GM23248 (cell line): ENCODE results near the gene OR2Z1.
"Not testable (repeated sequence)": the region's sequence is repeated elsewhere in the genome, so short reads cannot be mapped to it uniquely, and the experiment has no call there.

ENCODE experiments used
- EZH2 ChIP-seq: fragments of 200-600 bp; sonication (generic); IDR thresholded peaks from 2 replicates; pipeline ENCODE4 v1.6.1; 2018; ENCODE audit warnings: antibody characterized with exemption, mild to moderate bottlenecking; ENCODE audit not compliant: insufficient read depth, poor library complexity, severe bottlenecking
- EZH2phosphoT487 ChIP-seq: fragments of 200-600 bp; sonication (generic); IDR thresholded peaks from 2 replicates; pipeline ENCODE4 v1.6.1; 2018; ENCODE audit warnings: antibody characterized with exemption, moderate library complexity, mild to moderate bottlenecking, low read depth; ENCODE audit not compliant: insufficient read depth

- TF ChIP-seq EZH2phosphoT487, EZH2: not testable (repeated sequence)
These were observed 18.0 kb downstream of the OR2Z1 start for GRCh38 chr19:8739291-8740065.
